Stomach (tissue), 9 donors: Measurements from ENCODE around the gene CDCA4. TPM values are rescaled to one million over a fixed set of nuclear protein-coding genes. Genes with fewer than 3 reads are reported as not detected.
A peak's percentile ranks its signal among the peaks of the same experiment; 100 is the strongest.

Experiments
- DNase-seq, 2 donors: peaks; one replicate each; pipeline versions ENCODE4 v3.0.0 to v3.0.0-alpha.2; 2013 to 2019
- H3K27ac ChIP-seq, 5 donors: fragments of 200-600 bp in 4 of 5; sonication (generic) in 4 of 5; one replicate each; pipeline ENCODE4 v1.5.1; 2013 to 2019; ENCODE audit warnings: mild to moderate bottlenecking in 1 of 5, moderate library complexity in 1 of 5
- H3K27me3 ChIP-seq, 3 donors: fragments of 200-600 bp; sonication (generic); one replicate each; pipeline ENCODE4 v1.5.1; 2017 to 2019; ENCODE audit warnings: mixed run types in 1 of 3
- H3K36me3 ChIP-seq, 4 donors: fragments of 200-600 bp; sonication (generic); 1 replicate in 3 of 4; 2 replicates in 1 of 4; pipeline ENCODE4 v1.5.1; 2016 to 2019
- H3K4me1 ChIP-seq, 4 donors: fragments of 200-600 bp; sonication (generic); one replicate each; pipeline ENCODE4 v1.5.1; 2016 to 2019
- H3K4me3 ChIP-seq, 4 donors: fragments of 200-600 bp; sonication (generic) in 3 of 4; one replicate each; pipeline ENCODE4 v1.5.1; 2016 to 2019; ENCODE audit warnings: mild to moderate bottlenecking in 1 of 4
- H3K9me3 ChIP-seq, 4 donors: fragments of 200-600 bp; sonication (generic); one replicate each; pipeline ENCODE4 v1.5.1; 2016 to 2019
- CTCF ChIP-seq, 7 experiments: fragments of 450-650 bp in 4 of 7; fragments of 200-600 bp in 3 of 7; sonication (generic) in 3 of 7; IDR thresholded peaks; one replicate each; pipeline ENCODE4 v1.5.1; 2016 to 2019; ENCODE audit warnings: antibody characterized with exemption in 7 of 7, control low read depth in 2 of 7, mild to moderate bottlenecking in 1 of 7
- EP300 ChIP-seq: sonication (generic); formaldehyde crosslinking; IDR thresholded peaks from one replicate; pipeline ENCODE4 v1.6.1; 2017; ENCODE audit warnings: antibody characterized with exemption
- POLR2A ChIP-seq, 4 donors: fragments of 450-650 bp; IDR thresholded peaks; one replicate each; pipeline ENCODE4 v1.6.1; 2016; ENCODE audit warnings: antibody characterized with exemption in 4 of 4, control low read depth in 2 of 4, mild to moderate bottlenecking in 1 of 4, moderate library complexity in 1 of 4
- POLR2AphosphoS5 ChIP-seq, 3 donors: sonication (generic); formaldehyde crosslinking; IDR thresholded peaks; one replicate each; pipeline ENCODE4 v1.6.1; 2016; ENCODE audit warnings: antibody characterized with exemption in 3 of 3
- WGBS, 5 donors: extraction: QIAGEN DNeasy Blood & Tissue Kit in 3 of 5; methylation state at CpG; one replicate each; pipeline versions ENCODE4 v1.1.5 to v1.1.7; 2013 to 2018; 5-methylcytosine and 5-hydroxymethylcytosine counted together
- intact Hi-C: fragments of 100-400 bp; cut with DNase I; formaldehyde crosslinking; loops from one replicate; pipeline ENCODE4 v1.15.1; 2023; ENCODE audit warnings: low total_unique reads
- polyA plus RNA-seq, 3 donors: library from polyadenylated mRNA; stranded (reverse); fragments of 200-250 nt; gene quantifications; one replicate each; pipeline ENCODE4 v1.2.3, GENCODE V29; 2013
- total RNA-seq, 5 donors: library from RNA; depleted of rRNA; stranded (reverse); fragments of >200 nt; gene quantifications; one replicate each; pipeline versions ENCODE4 v1.1.0 to v1.2.3, GENCODE V29; 2014 to 2016
- donor health status: healthy with polysubstance abuse.
- donor health status: Bipolar disorder and iron deficiency.
- donor health status: healthy.

CDCA4 gene
- total and polyA plus RNA-seq, 8 donors, result 2.9 to 12.3 (median 6.4) TPM

- TF ChIP-seq POLR2AphosphoS5 (IDR thresholded peaks at IDR 0.05), result no peak
- no peak for TF ChIP-seq CTCF (IDR thresholded peaks at IDR 0.05)
- TF ChIP-seq EP300, result no peak
- no peak for TF ChIP-seq POLR2A (IDR thresholded peaks at IDR 0.05)
- peak overlapping the region in 3 of 5 donors; percentile 89 to 94 (median 90) for H3K27ac ChIP-seq
- no peaks in the 10 kb centered on the region for H3K9me3 ChIP-seq
- intact Hi-C loops, result no loop called here
- H3K36me3 ChIP-seq, result no peaks in the 10 kb centered on the region
- H3K4me1 ChIP-seq, result peaks cover 29 to 50% (median 43%) of the 10 kb centered on the region in 4 donors
- DNase-seq, result no peak
- no peak overlapping the region for H3K4me3 ChIP-seq
- 75 to 88% (median 83%) methylated on average over 10 to 13 of the region's 13 CpGs for WGBS, 5 donors
- peaks cover 0 to 26% (median 10%) of the 10 kb centered on the region in 3 donors for H3K27me3 ChIP-seq
Observed at GRCh38 chr14:104965561-104966231, 55.2 kb downstream of the CDCA4 start.

- TF ChIP-seq EP300, result no peak
- TF ChIP-seq POLR2A (IDR thresholded peaks at IDR 0.05), result no peak
- TF ChIP-seq CTCF (IDR thresholded peaks at IDR 0.05), result no peak
- no peak for TF ChIP-seq POLR2AphosphoS5 (IDR thresholded peaks at IDR 0.05)
- WGBS, 5 donors, result 84 to 88% (median 86%) methylated on average over 7 of the region's 7 CpGs
- Histone ChIP-seq H3K27ac (no peak overlapping the region), H3K9me3 (no peaks in the 10 kb centered on the region), H3K4me3 (no peak overlapping the region), H3K4me1 (peaks cover 23 to 38% (median 33%) of the 10 kb centered on the region in 4 donors), H3K36me3 (no peaks in the 10 kb centered on the region), H3K27me3 (peaks cover 0 to 26% (median 10%) of the 10 kb centered on the region in 3 donors)
- no peak for DNase-seq
- intact Hi-C loops, result no loop called here
Observed at GRCh38 chr14:104964546-104964945, 56.3 kb downstream of the CDCA4 start.

Other genes starting within 250 kb of the CDCA4 start
- gene AKT1, start 225.3 kb downstream of the CDCA4 start, total RNA-seq, result 100 to 1,000 TPM in 4 of 5 donors, 10 to 100 TPM in 1; 85.2 to 292 (median 119) TPM
- gene AKT1, start 225.3 kb downstream of the CDCA4 start, polyA plus RNA-seq, result 100 to 1,000 TPM; 100 to 123 (median 107) TPM
- gene ZBTB42, start 220.0 kb downstream of the CDCA4 start, total RNA-seq, result 10 to 100 TPM in 3 of 5 donors, 1 to 10 TPM in 2; 4.7 to 59.7 (median 13.2) TPM
- 1 to 10 TPM; 4.6 to 7.9 (median 5.5) TPM for gene ZBTB42, start 220.0 kb downstream of the CDCA4 start, polyA plus RNA-seq
- 100 to 1,000 TPM in 1 of 5 donors, 10 to 100 TPM in 4; 12.7 to 483 (median 46.1) TPM for gene CEP170B, start 155.8 kb downstream of the CDCA4 start, total RNA-seq
- 10 to 100 TPM in 2 of 3 donors, 1 to 10 TPM in 1; 9.6 to 15.4 (median 13.2) TPM for gene CEP170B, start 155.8 kb downstream of the CDCA4 start, polyA plus RNA-seq
- gene PLD4, start 96.2 kb downstream of the CDCA4 start, total RNA-seq, result 1 to 10 TPM in 1 of 5 donors, under 1 TPM in 1, not detected in 3; 0.14 to 2.6 TPM
- 1 to 10 TPM in 1 of 3 donors, under 1 TPM in 1, not detected in 1; 0.70 to 1.7 TPM for gene PLD4, start 96.2 kb downstream of the CDCA4 start, polyA plus RNA-seq
- 100 to 1,000 TPM in 1 of 5 donors, 10 to 100 TPM in 4; 11.0 to 117 (median 15.1) TPM for gene AHNAK2, start 42.7 kb downstream of the CDCA4 start, total RNA-seq
- gene AHNAK2, start 42.7 kb downstream of the CDCA4 start, polyA plus RNA-seq, result 10 to 100 TPM in 1 of 3 donors, 1 to 10 TPM in 2; 1.5 to 46.3 (median 2.1) TPM
- gene CLBA1, start 35.3 kb downstream of the CDCA4 start, total RNA-seq, result 1 to 10 TPM in 4 of 5 donors, not detected in 1; 3.5 to 8.7 (median 6.7) TPM
- gene CLBA1, start 35.3 kb downstream of the CDCA4 start, polyA plus RNA-seq, result 10 to 100 TPM in 1 of 3 donors, 1 to 10 TPM in 2; 3.7 to 13.9 (median 4.2) TPM
- gene GPR132, start 44.3 kb upstream of the CDCA4 start, total RNA-seq, result 10 to 100 TPM in 1 of 5 donors, 1 to 10 TPM in 3, under 1 TPM in 1; under 0.01 to 11.1 (median 1.7) TPM
- gene GPR132, start 44.3 kb upstream of the CDCA4 start, polyA plus RNA-seq, result under 1 TPM; 0.38 to 0.81 (median 0.76) TPM
- 100 to 1,000 TPM in 1 of 5 donors, 10 to 100 TPM in 3, 1 to 10 TPM in 1; 8.0 to 117 (median 18.7) TPM for gene JAG2, start 147.7 kb upstream of the CDCA4 start, total RNA-seq
- gene JAG2, start 147.7 kb upstream of the CDCA4 start, polyA plus RNA-seq, result 10 to 100 TPM in 1 of 3 donors, 1 to 10 TPM in 2; 6.0 to 27.2 (median 7.5) TPM
- 10 to 100 TPM in 4 of 5 donors, not detected in 1; 15.2 to 62.6 (median 18.4) TPM for gene NUDT14, start 160.2 kb upstream of the CDCA4 start, total RNA-seq
- 10 to 100 TPM; 26.6 to 51.7 (median 30.7) TPM for gene NUDT14, start 160.2 kb upstream of the CDCA4 start, polyA plus RNA-seq
- gene BTBD6, start 227.4 kb upstream of the CDCA4 start, total RNA-seq, result 10 to 100 TPM; 13.4 to 53.6 (median 25.2) TPM
- gene BTBD6, start 227.4 kb upstream of the CDCA4 start, polyA plus RNA-seq, result 10 to 100 TPM; 47.1 to 55.0 (median 50.7) TPM